Measurements from ENCODE around the gene EPN3.

DNA sequence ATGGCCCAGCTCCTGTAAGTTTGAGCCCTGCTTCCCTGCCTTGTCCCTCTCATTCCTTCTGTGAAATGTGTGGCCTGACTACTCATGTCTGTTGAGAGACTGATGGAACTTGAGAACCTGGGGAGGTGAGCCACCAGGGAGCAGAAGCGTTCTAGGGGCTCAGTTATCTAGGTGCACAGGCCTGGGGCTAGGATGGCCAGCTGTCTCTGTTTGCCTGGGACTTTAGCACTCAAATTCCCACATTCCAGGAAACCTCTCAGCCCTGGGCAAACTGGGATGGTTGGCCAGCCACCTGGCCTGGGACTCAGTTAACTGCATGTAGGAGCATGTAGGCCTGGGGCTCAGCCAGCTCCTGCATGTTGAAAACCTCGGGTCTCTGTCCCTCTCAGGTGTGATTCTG, 9.3 kb upstream of the EPN3 start:
- TF ChIP-seq CTCF (conservative IDR thresholded peaks at IDR 0.05; ENCODE audit: low read length) (no peak), EZH2phosphoT487 (IDR thresholded peaks at IDR 0.05; ENCODE audit: borderline replicate concordance, low read depth, low read length) (no peak)

Data from OCI-LY7 (cell line).